H4 (cell line): ENCODE data around the gene OCIAD1. TPM values are rescaled to one million over a fixed set of nuclear protein-coding genes. Genes with fewer than 3 reads are reported as not detected.

ENCODE experiments used
- DNase-seq: peaks from one replicate; pipeline ENCODE4 v3.0.0-alpha.2; 2015; ENCODE audit warnings: low spot score
- total RNA-seq: library from RNA; depleted of rRNA; stranded (reverse); fragments of >200 nt; shearing (Covaris generic); gene quantifications from 2 replicates; pipeline ENCODE4 v1.2.3, GENCODE V29; 2014; rRNA removed

Gene OCIAD1
- total RNA-seq, 1 experiment from 2014 or later: 281 TPM

GRCh38 chr4:48891028-48891619, 60.2 kb downstream of the OCIAD1 start:
- no peak for DNase-seq

- DNase-seq: no peak
These were observed 66.0 kb downstream of the OCIAD1 start for GRCh38 chr4:48896845-48897244.

- no peak for DNase-seq
These were observed 68.0 kb downstream of the OCIAD1 start for GRCh38 chr4:48898733-48899431.

GRCh38 chr4:48899432-48899749, 68.5 kb downstream of the OCIAD1 start:
- no peak for DNase-seq

GRCh38 chr4:48899950-48900349, 69.1 kb downstream of the OCIAD1 start:
- no peak for DNase-seq

GRCh38 chr4:48901196-48901595, 70.3 kb downstream of the OCIAD1 start:
- DNase-seq: no peak

- DNase-seq: no peak
These were observed 71.4 kb downstream of the OCIAD1 start for GRCh38 chr4:48902266-48902665.

GRCh38 chr4:48904101-48904500, 73.2 kb downstream of the OCIAD1 start:
- DNase-seq: no peak

- DNase-seq: no peak
These were observed 73.8 kb downstream of the OCIAD1 start for GRCh38 chr4:48904541-48905142.

- DNase-seq: peak; percentile 41
These were observed 74.6 kb downstream of the OCIAD1 start for GRCh38 chr4:48905363-48906015.

- DNase-seq: peak; percentile 91
These were observed 75.6 kb downstream of the OCIAD1 start, which contains the start of gene OCIAD2 for GRCh38 chr4:48906206-48907173. Gene OCIAD2 (minus strand): TSS chr4:48906774. CDS start chr4:48904549, 2,225 bp downstream.

- no peak for DNase-seq
These were observed 77.0 kb downstream of the OCIAD1 start for GRCh38 chr4:48907706-48908477.

- no peak for DNase-seq
These were observed 77.8 kb downstream of the OCIAD1 start for GRCh38 chr4:48908687-48909086.

- DNase-seq: peak; percentile 94
These were observed 78.8 kb downstream of the OCIAD1 start for GRCh38 chr4:48909697-48910096.

GRCh38 chr4:48910511-48910910, 79.6 kb downstream of the OCIAD1 start:
- DNase-seq: no peak

Other genes with a start within 250 kb of the OCIAD1 start
- gene FRYL, start 50.8 kb upstream of the OCIAD1 start, total RNA-seq: 32.7 and 36.2 TPM in 2 replicates
- 46.5 and 67.6 TPM in 2 replicates for gene OCIAD2, start 75.7 kb downstream of the OCIAD1 start, total RNA-seq
- gene CWH43, start 155.2 kb downstream of the OCIAD1 start, total RNA-seq: not detected in 2 replicates